CD4-positive, alpha-beta T cell treated with Interleukin-2 at 100 ng/mL for 4 hours (primary cell): ENCODE measurements around the gene GMPS.
A peak's percentile ranks its signal among the peaks of the same experiment; 100 is the strongest.
"Not testable (repeated sequence)": the region's sequence is repeated elsewhere in the genome, so short reads cannot be mapped to it uniquely, and the experiment has no call there.

ENCODE experiments used
- DNase-seq: peaks from one replicate; pipeline ENCODE4 v3.0.0-alpha.2; 2020; ENCODE audit warnings: low spot score

Gene GMPS

DNA sequence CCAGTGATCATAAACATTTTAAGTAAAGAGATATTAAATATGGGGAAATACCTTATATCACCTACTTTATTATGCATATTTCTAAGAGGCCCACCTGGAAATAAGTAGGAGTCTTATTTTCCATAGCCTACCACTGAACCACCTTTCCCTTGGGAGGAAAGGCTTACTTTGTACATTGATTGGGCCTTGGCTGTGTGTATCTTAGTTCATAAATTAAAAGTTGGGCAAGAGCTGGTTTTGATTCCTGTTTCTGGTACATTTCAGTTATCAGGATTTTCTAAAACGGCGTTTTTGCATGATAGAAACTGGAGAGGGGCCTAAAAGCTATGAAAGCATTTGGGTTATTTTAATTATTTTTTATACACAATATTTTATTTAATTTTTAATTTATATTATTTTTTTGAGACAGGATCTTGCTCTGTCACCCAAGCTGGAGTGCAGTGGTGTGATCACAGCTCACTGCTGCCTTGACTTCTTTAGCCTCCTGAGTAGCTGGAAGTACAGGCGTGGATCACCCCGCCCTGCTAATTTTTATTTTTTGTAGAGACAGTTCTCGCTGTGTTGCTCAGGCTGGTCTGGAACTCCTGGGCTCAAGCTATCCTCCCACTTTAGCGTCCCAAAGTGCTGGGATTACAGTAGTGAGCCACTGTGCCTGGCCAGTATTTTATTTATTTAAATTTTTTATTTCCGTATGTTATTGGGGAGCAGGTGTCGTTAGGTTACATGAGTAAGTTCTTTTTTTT is 2.6 kb downstream of the GMPS start:
- no peak for DNase-seq

DNA sequence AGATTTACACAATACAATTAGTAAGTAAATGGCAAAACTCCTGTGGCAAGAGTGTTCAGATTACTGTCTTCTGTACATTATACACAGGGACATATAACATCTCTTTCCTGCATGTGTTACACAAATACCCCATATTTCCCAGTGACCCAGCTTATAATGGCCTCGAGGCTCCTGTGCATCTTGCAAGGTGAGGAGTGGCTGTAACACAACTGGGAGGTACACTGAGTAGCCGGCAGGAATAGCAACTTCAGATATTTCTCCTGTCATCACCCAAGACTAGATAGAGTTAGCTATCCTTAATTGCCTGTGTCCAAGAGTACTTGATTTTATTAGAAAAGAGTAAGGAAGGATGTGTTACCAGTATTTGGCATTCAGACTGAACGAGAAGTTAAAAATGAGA is 5.6 kb downstream of the GMPS start:
- no peak for DNase-seq

DNA sequence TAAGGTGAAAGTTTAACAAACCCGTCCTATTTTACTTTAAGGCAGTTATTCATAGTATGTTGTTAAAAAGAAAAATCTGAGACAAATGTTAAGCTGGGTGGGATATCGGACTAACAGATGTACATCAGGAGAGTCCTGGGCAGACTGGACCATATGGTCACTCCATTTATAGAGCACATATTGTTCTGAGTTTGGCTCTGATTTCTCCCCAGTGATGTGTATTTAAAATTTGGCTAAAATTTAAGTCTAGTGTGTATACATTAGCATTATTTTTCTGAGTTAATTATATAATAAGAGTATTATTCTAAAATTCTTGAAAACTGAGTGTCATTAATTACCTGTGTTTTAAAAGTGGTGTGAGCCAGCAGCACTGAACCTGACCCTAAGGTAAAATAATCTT is 6.1 kb downstream of the GMPS start:
- no peak for DNase-seq

DNA sequence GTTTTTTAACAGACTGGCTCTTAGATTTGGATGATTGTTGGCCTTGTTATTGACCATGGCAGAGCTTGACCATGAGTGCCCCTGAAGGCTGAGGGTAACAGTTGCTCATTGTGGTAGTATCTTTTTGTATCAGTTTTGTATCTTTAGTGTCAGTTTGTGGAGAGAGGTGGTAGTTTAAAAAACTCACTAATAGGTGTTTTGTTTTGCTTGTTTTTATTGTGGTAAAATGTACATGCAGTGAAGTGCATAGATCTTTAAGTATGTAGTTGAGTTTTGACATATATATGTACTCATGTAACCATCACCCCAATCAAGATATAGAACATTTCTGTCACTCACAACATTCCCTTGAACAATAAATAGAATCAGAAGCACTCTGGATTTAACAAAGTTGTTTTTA is 9.8 kb downstream of the GMPS start:
- no peak for DNase-seq

DNA sequence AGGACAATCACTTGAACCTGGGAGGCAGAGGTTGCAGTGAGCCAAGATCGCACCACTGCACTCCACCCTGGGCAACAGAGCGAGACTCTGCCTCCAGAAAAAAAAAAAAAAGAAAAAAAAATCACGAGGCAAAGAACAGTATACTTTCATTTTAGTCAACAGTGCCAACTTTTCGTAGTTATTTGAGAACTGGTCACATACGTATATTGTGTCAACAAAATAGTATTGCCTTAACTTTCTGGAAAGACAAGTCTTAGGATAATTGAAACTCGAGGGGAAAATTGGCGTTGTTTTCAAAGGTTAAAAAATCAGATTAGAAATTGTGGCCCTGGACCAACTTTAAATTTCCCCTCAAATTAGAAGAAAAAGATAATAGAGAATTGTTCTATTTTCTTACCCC is 13.8 kb downstream of the GMPS start:
- no peak for DNase-seq

DNA sequence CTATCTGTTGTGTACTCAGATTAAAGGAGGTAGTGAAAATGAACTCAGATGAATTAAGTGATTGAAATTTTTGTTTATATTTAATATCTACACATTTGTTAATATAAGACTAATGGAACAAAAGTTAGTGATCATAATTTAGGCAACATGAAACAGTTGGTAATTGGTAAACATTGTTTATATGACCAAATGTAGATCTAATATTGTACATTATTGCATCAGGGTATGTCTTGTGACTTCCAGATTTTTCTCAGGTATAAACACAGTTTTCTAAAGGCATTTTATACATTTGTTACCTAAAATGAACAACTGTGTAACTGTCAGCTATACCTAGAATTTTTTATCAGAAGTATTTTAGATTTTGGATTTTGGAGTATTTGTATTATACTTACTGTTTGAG is 14.8 kb downstream of the GMPS start:
- no peak for DNase-seq

DNA sequence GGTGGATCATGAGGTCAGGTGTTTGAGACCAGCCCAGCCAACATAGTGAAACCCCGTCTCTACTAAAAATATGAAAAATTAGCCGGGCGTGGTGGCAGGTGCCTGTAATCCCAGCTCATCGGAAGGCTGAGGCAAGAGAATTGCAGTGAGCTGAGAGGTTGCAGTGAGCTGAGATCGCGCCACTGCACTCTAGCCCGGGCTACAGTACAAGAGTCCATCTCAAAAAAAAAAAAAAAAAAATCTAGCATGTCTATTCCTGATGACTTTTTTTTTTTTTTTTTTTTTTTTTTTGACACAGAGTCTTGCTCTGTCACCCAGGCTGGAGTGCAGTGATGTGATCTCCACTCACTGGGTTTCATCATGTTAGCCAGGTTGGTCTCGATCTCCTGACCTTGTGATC is 15.9 kb downstream of the GMPS start:
- DNase-seq: not testable (repeated sequence)

DNA sequence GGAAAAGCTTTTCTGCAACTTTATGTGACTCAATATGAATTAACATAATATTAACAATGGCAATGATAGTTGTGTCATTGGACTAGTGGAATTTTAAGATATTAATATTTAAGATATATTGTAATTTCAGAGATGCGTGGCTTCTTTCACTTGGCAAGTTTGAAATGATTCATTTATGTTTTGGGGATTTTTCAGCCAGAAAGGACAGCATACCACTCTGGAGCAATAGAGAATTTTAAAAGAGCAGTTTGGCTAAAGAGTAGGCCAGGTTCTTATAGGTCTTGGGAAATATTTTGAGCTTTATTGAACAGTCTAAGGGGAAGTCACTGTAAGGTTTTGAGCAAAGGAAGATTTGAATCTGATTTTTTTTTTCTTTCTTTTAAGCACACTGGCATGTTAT is 16.5 kb downstream of the GMPS start:
- no peak for DNase-seq

DNA sequence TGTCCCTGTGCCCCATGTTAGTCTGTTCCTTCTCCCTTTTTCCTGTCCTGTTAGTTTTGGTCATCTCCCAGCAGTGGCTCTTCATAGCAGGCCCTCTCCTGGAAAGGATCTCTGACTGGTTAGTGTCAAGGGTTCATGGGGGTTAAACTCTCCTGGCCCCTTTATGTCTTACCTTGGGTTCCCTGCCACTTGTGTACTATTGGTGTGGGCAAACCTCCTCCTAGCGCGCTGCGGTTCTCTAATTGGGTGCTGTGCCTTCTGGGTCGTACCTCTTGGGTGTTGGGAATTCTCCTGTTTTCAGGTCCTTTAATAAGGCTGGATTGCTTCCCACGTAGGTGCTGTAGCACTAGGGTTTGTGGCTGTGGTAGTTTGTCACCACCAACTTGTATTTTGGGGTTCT is 18.8 kb downstream of the GMPS start:
- DNase-seq: no peak

DNA sequence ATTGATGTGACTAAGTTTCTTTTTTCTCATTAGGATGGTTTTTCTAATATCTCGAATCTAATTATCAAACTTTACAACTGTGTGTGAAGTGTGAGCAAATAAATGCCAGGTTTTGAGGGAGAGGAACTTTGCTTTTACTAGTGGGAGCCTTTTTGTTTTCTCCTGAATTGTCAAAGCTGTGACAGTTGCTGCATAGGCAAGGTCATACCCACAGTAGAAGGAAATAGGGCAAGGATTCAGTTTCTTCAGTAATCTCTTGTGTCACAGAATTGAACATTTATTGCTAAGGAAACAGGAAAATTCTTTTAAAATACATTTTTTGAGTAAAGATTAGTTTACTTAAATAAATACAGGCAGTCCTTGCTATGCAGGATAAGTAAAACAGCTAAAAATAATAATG is 19.5 kb downstream of the GMPS start:
- no peak for DNase-seq

DNA sequence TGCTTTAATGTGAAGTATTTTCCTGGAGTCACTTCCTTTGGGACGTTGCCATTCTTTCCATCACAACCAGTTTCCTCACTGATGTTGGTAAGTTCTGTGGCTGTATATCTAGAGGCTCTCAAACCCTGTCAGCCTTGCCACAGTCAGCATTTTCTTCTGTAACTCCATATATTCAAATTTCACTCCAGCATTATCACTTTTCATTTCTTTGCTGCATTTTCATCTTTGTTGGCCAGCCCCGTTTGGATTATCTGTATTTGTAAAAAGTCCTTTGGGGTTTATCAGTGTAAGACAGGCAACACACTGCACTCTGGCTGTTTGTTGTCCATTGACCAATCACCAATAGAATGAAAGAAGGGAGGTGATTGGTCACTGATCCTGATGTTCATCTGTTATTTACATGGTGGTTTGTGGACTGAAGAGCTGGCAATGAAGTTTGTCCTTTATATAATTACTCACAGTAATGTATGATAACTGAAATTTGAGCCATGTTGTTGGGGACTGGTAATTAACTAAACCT is 20.3 kb downstream of the GMPS start:
- DNase-seq: no peak

DNA sequence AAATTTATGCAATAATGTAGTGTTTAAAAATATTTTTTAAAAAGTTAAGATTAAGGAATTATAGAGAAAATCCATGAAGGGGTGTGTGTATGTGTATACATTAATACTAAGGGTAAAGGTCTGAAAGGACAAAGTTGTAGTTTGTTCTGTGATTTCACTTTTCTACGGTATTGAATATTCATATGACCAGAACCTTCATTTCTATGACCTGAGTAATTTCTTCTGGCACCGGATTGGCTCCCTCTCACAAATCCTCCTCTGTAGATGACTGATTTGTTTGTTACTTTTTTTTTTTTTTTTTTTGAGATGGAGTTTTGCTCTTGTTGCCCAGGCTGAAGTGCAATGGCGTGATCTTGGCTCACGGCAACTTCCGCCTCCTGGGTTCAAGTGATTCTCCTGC is 20.9 kb downstream of the GMPS start:
- DNase-seq: no peak

DNA sequence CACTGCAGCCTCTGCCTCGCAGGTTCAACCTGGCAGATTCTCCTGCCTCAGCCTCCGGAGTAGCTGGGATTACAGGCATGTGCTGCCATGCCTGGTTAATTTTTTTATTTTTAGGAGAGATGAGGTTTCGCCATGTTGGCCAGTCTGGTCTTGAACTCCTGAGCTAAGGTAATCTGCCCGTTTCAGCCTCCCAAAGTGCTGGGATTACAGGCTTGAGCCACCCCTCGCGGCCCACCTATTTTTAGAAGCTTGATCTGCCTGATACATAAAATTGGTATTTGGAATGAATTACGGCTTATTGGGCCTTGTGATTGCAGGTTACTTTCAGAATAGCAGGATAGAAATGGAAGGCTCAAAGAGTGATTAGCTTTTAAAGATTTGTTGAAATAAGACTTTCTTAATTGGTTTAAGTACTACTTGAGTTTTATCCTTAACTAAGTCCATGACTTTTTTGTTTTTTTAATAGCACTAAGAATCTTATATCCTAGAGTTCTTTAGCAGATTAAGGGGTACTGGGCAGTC is 25.0 kb downstream of the GMPS start:
- DNase-seq: no peak

DNA sequence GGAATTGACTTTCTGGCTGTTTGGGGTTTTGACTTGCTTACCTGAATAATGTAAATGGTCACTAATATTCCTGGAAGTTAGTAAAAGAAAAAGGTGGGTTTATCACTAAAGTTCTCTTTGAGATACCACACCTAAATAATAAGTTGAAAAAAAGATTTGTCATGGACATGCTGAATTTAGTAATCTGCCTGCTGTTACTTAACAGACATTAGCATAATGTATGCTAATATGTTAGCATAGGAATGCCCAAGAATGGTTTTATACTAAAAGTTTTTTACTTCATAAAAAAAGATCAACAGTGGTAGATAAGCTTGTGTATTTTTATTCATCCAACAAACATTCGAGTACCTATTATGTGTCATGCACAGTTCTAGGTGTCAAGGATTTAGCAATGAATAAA is 36.5 kb downstream of the GMPS start:
- no peak for DNase-seq

DNA sequence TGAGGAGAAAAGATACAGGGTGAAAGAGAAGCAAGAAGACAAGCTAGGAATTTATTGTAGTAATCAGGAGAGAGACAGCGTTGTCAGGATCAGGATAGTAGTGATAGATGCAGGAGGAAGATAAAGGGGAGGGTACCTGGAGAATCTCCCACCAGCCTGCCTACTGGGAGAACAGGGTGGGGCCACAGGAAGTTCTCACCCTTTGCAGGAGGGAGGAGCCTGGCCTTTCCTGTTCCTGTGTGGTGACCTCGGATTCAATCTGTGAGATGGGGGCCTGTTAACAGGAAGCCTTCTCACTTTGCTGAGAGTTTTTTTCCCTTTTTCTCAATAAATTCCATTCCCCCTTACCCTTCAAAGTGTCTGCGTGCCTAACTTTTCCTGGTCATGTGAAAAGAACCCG is 37.6 kb downstream of the GMPS start:
- peak; percentile 4 for DNase-seq

DNA sequence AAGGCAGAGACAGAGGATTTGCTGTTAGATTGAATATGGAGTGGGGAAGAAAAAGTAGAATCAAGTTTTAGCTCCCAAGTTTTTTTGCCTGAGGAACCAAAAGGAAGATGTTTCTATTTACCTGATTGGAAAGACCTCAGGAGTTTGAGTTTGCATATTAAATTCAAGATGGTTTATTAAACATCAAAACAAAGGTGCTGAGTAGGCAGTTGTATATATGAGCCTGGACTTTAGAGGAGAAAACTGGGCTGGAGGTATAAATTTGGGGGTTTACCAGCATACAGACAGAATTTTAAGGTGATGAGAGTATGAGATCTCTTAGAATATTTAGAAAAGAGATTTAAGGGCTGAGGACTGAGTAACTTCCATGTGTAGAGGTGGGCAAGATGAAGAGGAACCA is 38.2 kb downstream of the GMPS start:
- no peak for DNase-seq

DNA sequence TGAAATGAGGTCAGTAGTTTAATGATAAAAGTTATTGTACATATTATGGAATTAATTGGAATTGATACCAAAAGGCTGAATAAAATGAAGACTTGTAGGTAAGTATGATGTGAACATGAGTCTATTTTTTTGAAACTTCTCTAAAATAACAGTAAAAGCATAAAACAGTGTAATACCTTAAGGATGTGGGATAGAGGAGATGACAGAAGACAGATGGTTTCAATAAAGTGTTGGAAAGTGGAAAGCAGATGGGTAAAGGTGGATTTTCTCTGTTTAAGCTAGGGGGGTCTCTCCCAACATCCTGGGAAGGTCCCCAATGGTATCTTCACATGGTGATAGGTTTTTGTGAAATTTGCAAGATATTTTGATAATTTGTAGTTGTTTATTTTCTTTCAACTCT is 41.6 kb downstream of the GMPS start:
- no peak for DNase-seq

DNA sequence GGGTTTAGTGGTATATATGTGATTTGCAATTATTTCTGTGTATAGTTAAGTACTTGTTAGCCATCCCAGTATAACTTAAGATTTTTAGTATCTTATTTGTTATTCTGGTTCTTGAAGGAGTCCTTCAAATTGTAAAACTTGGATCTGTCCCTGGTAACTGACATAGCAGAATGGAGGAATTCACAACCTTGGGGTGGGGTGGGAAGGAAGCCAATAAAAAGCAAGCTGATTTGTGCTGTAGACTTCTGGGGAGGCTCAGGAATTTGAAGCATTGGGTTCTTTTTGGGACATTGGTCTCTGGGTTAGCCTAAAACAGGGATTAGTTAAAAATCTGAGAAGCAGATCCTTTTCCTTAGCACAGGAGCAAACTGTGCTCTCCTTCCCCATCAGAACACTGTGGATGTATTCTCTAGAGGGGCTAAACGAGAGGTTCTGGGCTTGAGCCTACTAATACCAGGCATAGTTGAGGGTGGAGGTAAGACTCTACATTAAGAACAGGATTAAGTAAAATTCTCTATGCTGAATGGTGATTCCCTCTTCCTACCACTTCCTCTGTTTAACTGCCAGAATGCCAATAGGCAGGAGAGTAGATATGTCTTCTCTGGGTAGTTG is 42.2 kb downstream of the GMPS start:
- no peak for DNase-seq

DNA sequence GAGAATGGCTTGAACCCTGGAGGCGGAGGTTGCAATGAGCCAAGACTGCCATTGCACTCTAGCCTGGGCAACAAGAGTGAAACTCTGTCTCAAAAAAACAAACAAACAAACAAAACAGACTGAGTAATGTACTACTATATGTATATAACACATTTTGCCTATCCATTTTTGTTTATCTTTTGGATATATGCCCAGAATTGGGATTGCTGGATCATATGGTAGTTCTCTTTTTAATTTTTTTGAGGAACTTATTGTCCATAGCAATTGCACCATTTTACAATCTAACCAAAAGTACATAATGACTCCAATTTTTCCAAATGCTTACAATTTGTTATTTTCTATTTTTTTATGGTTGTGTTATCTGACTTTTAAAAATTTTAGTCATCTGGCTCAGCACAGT is 47.3 kb downstream of the GMPS start:
- DNase-seq: no peak

DNA sequence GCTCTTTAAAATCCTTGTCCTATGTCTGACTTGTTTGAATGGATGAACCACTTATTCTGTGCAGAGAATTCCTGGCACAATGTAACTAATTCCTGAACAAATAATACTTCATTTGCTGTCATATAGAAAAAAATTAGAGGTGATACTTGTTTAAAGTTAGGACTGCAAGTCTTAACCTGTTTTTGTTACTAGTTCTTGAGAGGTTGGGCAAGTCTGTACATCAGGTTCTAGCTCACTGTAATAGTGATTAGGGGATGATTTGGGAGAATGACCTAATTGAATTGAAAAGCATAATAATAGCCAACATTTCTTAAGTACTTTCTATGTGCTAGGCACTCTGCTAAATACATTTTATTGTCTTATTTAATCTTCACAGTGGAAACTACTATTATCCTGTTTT is 49.3 kb downstream of the GMPS start:
- DNase-seq: no peak

DNA sequence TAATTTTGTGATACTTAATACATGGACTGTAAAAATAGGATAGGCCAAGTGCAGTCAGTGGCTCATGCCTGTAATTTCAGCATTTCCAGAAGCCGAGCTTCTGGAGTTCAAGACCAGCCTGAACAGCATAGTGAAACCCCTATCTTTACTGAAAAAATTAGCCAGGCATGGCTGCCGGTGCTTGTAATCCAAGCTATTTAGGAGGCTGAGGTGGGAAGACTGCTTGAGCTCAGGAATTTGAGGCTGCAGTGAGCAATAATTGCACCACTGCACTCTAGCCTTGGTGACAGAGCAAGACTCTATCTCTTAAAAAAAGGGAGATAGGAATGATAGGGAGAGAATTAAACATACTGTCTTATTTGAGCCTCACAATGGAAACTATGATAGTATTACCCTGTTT is 51.0 kb downstream of the GMPS start:
- no peak for DNase-seq

DNA sequence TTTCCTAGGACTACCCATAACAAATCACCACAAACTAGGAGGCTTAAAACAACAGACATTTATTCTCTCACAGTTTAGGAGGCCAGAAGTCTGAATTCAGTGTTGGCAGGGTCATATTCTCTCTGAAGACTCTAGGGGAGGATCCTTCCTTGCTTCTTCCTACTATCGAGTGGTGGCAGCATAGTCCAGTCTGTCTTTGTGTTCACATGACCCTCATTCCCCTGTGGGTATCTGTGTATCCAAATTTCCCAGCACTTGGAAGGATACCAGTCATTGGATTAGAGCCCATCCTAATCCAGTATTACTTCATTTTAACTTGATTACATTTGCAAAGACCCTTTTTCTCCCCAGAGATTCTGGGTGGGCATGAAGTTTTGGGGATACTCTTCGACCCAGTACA is 63.8 kb downstream of the GMPS start:
- DNase-seq: no peak

DNA sequence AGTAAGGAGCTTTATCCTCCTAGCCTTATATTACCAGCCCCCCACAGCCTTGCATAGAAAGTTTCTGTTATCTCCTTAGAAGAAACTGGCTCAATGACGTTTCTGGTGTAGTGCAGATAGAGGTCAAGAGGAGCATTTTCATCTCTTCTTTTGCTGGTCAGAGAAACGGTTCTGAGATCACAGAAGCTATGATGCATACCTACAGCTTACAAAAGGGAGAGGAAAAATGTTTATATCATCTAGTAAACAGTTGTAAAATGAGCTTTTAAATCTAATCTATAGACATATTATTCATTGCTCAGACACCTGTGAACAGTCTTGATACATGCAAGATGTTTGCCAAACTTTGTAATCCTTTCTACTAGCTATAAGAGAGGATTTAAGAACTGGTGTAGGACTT is 68.0 kb downstream of the GMPS start:
- DNase-seq: no peak

DNA sequence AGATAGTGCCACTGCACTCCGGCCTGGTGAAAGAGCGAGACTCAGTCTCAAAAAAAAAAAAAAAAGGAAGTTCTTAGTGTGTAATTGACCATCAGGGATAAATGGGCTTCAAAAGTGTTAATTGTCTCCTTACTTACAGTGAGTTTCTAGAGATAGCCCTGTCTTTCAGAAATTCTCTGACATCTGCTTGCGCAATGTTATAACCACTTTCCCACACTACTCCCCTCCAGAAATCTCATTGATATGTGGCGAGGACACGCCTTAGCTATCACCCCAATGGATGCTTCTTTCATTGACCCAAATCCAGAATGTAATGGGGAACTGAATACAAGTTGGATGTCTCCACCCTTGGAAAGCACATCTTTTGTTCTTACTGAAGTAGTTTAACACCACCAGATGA is 70.9 kb downstream of the GMPS start:
- DNase-seq: no peak
